Sciatic nerve (tissue), 2 donors: ENCODE results near the gene NATD1. TPM values are rescaled to one million over a fixed set of nuclear protein-coding genes. Genes with fewer than 3 reads are reported as not detected.
"Not testable (repeated sequence)": the region's sequence is repeated elsewhere in the genome, so short reads cannot be mapped to it uniquely, and the experiment has no call there.

Experiments
- ATAC-seq: fragments of 200-7000 bp; cut with Tn5 transposase; one replicate; pipeline ENCODE4 v1.9.1; 2020; ENCODE audit warnings: mild to moderate bottlenecking, moderate library complexity
- DNase-seq: peaks from one replicate; pipeline ENCODE4 v3.0.0-alpha.2; 2020; ENCODE audit warnings: low spot score
- intact Hi-C: fragments of 100-400 bp; cut with DNase I; formaldehyde crosslinking; loops from one replicate; pipeline ENCODE4 v1.14.2; 2022
- total RNA-seq: library from RNA; stranded (reverse); fragmentation: NEBNext Ultra II Directional; extraction: Animal tissue kit (Norgen Biotek cat#: 25700); gene quantifications from one replicate; pipeline ENCODE4 v1.2.1, GENCODE V29; 2021
- donor health status: DM: no; HTN: no; CAD: no.
- donor health status: DM: no; HTN: no; CAD: no.

The NATD1 gene
- total RNA-seq, 1 donor from 2014 or later: 9.3 TPM

DNA sequence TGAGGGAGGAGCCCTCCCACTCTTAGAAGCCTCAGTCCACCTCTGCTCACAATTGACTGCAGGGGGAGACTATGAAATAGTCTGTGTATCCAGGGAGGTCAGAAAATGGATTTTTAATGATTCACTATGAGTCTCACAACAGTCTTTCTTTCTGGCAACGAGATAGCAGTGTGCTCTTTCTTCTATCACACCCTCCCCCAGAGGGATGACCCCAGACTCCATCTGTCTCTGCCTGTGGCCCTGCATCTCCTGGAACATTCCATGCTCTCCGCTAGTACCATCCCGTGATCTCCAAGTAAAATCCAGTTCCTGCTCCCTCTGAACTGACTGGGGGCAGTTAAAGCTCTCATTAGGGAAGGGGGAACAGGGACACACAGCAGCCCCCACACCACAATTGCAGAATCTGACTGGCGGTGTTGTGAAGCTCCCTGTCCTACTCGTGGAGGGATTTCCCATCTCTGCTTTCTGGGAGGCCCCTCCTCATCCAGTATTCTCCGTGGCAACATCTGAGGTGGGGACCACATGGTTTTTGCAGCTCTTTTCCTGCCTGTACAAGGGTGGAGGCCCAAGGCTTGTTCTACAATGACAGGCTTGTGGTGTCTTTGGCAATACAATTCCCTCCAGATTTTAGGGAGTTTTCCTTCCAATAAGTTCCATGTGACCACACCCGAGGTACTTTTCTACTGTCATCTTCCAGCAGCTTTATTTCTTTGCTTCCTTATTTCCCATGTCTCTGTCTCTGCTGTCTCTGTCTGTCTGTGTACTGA lies 19.4 kb downstream of the NATD1 start:
- ATAC-seq (peak; percentile 80), DNase-seq (no peak)
- intact Hi-C loops: no loop called here

DNA sequence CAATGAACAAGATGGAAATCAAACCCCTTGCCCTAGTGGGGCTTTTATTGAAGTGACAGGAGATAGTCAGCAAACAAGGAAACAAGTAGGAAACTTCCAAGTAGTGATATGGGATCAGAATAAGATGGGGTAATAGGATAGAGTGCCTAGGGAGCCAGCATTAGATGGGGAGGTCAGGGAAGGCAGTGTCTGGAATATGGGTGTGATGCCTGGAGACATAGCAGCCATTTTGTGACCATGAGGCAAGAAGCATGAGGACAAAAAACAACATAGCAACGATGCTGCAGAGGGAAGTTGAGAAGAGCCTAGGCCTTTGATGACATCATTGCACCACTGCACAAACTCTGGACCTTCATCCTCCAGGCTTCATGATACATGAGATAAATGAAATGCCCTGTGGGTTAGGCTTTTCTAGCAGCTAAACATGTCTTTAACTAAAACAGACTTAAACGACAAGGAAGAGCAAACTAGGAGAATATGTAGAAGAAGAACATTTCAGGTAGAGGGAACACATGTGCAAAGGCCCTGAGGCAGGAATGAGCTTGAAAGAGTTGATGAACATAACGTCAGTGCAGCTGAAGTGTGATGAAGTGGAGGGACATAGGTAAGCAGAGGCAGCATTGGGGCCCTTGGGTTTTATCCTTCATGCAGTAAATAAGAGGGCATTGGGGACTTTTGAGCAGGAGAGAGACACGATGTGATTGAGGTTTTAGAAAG lies 21.0 kb downstream of the NATD1 start:
- DNase-seq: no peak
- intact Hi-C loops: no loop called here
- no peak for ATAC-seq

DNA sequence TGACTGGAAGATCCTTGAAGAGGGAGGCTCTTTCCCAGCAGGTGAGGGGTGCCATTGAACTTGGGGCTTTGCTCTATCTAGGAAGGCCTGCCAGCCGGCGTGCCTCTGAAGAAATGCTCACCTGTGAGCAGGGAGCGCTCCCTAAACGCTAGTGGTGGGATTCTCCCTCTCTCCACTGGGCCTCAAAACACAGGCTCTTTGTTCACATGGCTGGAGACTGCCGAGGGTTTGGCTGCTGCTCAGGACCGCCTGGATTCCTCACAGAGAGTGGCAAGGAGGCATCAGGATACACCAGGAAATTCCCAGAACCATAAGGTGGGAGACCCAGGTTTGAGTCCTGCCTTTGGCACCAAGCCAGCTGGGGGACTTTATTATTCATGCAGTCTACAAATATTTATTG lies 21.7 kb downstream of the NATD1 start:
- intact Hi-C loops: no loop called here
- no peak for ATAC-seq
- DNase-seq: no peak

DNA sequence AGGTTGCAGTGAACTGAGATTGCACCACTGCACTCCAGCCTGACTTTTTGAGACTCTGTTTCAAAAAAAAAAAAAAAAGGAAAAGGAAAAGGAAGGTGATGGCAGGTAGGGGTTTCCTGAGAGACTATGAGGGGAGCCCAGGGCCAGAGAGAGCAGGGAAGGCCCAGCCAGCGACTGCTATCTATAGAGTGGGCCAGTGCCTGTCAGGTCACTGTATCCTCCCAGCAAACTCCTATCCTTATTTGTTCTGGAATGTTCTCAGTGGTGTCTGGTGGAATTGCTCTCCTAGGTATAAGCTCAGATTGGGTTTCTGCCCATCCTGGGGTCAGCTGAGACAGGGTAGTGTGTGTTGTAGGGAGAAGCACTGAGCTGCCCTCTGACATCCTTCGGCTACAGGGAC lies 24.4 kb downstream of the NATD1 start:
- no peak for ATAC-seq
- no peak for DNase-seq
- intact Hi-C loops: no loop called here

DNA sequence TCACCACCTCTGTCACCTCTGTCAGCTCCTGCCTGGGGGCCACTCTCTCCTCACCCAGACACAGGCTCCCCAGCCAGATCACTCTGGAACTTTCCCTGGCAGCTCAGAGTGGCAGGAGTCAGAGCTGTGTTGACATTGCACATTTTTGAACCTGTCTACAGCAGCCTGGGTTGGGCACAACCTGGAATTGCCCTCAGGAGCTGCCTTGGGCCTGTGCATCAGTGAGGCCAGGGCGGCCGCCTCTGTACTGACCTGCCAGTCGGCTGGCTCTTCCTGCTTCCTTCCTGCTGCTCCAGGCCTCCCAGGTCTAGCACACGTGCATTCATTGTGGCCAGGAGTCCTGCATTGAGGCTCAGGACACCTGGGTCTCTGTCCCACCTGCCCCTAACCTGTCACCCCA lies 25.1 kb downstream of the NATD1 start:
- DNase-seq: no peak
- intact Hi-C loops: no loop called here
- ATAC-seq: no peak

DNA sequence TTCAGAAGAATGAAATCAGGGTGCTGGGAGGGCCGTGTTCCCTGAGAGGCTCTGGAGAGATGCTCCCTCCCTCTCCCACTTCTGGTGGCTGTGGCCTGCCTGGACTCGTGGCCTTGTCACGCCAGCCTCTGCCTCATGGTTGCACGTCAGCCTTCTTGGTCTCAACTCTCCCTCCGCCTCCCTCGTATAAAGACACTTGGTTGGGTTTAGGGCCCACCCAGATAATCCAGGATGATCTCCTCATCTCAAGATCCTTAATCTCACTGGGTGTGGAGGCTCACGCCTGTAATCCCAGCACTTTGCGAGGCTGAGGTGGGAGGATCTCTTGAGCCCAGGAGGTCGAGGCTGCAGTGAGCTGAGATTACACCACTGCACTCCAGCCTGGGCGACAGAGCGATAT lies 25.9 kb downstream of the NATD1 start:
- intact Hi-C loops, DNase-seq, ATAC-seq: not testable (repeated sequence)

DNA sequence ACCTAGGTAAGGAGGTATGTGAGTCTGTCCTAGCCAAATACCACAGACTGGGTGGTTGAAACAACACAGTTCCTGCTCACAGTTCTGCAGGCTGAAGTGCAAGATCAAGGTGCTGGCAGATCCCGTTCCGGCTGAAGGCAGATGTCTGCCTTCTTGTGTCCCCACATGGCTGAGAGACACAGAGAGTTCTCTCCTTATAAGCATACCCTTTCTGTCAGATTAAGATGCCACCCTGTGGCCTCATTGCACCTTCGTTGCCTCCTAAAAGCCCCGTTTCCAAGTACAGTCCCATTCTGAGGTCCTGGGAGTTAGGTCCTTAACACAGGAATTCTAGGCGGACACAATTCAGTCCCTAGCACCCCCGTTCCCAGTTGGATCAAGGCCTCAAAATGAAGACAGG lies 30.1 kb downstream of the NATD1 start:
- intact Hi-C loops: no loop called here
- no peak for ATAC-seq
- DNase-seq: no peak

DNA sequence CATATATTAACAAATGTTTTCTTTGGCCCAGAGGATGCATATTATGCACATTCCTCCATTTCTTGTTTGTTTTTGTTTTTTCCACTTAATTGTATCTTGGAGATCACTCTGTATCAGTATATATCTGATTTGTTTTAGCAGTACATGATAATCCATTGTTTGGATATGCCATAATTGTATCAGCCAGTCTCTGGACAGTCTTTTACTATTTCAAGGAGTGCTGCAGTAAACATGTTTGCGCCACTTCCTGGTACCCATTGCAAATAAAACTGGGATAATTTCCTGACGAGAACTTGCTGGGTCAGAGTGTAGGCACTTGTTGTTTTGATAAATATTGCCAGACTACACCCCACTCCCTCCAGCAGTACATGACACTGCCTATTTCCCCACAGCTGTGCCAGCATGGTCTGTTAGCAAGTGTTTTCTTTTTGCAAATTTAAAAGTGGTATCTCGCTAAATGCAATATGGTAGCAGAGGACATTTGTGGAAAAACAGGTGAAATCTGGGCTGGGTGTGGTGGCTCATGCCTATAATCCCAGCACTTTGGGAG lies 34.3 kb downstream of the NATD1 start:
- intact Hi-C loops: loop anchor here (10.0 kb wide), 2 partner anchors 56 to 94 kb away; partner anchors contain the start of gene DHRS7B
- ATAC-seq (no peak), DNase-seq (no peak)

DNA sequence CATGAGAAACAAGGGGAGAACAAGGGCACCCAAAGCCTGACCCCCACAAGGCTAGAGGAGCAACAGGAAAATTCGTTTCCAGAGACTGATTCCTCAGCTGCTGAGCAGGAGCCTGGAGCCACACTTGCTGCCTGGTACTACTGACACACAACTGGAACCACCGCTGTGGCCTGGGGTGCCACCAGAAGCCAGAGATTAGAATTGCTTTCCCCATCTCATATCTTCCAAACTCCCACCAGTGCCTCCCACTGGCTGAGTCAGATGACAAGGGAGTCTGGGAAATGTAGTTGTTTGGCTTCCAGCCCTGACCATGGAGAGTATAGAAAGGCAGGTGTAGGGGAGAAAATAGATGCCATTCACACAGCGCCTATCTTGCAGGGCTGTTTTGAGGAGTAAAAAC lies 35.1 kb downstream of the NATD1 start:
- intact Hi-C loops: loop anchor here (10.0 kb wide), 2 partner anchors 57 to 93 kb away; partner anchors contain the start of gene DHRS7B
- DNase-seq (no peak), ATAC-seq (no peak)

DNA sequence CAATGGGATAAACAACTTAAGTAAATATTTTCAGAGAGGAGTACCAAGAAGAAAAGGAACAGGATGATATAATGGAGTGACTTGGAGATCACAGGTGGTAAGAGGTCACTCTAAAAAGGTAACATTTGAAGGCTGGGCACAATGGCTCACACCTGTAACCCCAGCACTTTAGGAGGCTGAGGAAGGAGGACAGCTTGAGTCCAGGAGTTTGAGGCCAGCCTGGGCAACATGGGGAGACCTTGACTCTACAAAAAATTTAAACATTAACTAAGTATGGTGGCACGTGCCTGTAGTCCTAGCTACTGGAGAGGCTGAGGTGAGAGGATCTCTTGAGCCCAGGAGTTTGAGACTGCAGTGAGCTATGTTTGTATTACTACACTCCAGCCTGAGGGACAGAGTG lies 35.9 kb downstream of the NATD1 start:
- intact Hi-C loops: loop anchor here (10.0 kb wide), 2 partner anchors 57 to 93 kb away; partner anchors contain the start of gene DHRS7B

DNA sequence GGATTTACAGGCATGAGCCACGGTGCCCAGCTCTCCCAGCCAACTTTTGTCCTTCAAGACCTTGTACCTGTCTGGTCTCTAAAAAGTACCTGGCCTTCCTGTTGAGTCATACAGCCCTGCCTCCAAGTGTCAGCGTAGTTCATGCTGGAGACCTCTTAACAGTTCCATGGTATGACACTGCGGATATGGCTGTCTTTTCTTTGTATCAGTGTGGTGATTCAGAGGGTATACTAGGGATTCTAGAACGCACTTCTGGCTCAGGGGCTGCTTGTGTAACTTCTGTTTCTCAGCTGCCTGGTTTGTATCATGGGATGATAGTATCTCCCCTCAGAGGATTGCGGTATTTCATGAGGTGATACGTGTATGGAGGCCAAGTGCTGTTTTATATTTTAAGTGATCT lies 37.3 kb downstream of the NATD1 start:
- intact Hi-C loops: loop anchor here (10.0 kb wide), 2 partner anchors 59 to 91 kb away; partner anchors contain the start of gene DHRS7B
- ATAC-seq (no peak), DNase-seq (no peak)

More for the DNA sequence above, 35.9 kb downstream of the NATD1 start:
- DNase-seq (no peak), ATAC-seq (no peak)

DNA sequence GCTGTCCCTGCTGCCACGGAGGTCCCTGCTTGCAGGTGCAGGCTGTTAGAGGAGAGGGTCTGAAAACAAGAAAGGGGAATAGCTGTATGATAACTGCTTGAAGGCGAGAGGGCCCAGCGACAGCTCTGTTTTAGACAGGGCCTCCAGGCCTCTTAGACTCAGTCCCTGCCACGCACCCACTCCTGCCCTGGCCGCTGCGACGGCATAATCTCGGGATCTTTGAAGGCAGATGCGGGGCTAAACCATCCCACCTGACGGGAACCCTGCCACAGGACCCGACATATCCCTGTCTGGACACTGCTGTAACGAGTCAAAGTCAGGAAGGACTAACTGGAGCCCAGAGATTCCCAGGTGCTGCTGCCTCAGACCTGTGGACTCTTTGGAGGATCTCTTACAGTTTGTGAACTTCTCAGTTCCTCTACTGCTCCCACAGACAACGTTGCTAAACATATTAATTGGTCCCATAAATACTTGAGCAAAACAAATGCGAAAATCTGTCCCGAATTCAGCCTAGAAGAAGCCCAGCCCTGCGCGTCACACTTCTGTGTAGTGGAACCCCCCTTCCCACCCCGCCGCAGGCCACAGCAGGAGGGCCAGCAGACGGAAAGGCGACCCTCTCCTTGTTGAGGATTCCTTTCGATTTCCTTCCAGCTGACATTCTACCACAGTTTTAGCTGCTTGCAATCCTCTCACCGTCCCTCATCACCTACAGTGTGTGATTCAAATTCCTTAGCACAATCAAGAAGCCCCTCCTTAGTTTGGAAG lies 38.3 kb downstream of the NATD1 start:
- intact Hi-C loops: loop anchor here (10.0 kb wide), 2 partner anchors 60 to 90 kb away; partner anchors contain the start of gene DHRS7B

DNA sequence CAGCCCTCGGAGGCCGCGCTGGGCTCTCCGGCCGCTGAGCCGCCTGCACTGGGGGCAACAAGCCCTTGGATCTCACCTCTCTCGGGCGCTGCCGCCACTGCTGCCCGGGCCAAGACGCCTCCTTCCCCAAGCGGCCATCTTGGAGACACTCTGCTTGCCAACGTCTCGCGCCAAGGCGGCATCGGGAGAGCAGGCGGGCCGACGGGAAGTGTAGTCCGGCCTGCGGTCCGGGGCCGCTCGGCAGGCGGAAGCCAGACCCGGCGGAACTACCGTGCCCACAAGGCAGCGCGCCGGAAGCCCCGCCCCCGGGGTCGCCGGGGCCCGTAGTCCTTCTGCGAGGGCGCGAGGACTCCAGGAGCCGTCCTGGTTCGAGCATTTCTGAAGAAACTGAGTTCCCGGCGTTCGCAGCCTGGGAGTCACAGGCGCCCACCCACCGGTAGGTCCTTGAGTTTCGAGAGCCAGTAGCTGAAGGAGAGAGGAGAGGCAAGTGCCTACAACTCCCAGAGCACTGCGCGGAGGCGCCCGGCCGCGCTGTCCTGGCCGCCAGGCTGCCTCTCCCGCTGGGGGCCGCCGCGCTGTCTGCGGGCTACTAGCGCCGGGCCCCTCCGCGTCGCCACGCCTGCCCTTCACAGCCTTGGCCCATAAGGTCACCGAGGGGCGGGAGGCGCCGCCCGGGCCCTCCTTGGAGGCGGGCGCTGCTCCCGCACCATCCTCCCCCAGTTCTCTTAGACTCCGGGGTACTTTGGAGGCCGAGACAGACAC lies 39.0 kb downstream of the NATD1 start, which contains the start of gene TMEM11:
Gene TMEM11, minus strand, starts transcription at position 147 of the 762 bp plus-strand sequence. Its CDS starts 9 bp downstream, at position 138.
- intact Hi-C loops: loop anchor here (10.0 kb wide), 2 partner anchors 61 to 89 kb away; partner anchors contain the start of gene DHRS7B
- ATAC-seq: peak; percentile 99

More for the DNA sequence above, 38.3 kb downstream of the NATD1 start:
- ATAC-seq (peak; percentile 3), DNase-seq (peak; percentile 65)

DNA sequence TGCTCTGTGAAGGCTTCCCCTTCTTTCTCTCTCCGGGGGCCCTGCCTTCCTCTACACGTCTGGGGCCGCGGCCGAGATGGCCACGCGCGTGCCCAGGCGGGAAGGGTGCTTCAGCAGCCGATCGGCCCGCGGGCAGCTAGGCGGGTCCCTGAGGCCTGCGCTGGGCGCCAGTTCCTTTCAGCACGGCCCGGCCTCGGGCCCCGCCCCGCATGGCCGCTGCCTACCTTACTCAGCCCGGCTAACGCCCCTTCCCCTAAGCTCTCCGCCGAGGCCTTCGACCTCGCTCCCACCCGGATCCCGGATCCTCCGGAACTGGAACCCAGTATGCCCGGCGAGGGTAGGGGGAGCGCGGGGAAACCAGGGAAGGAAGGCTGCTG lies 39.6 kb downstream of the NATD1 start:
- no peak for DNase-seq
- peak; percentile 25 for ATAC-seq
- intact Hi-C loops: loop anchor here (10.0 kb wide), 2 partner anchors 61 to 89 kb away; partner anchors contain the start of gene DHRS7B

More for the DNA sequence above, 39.0 kb downstream of the NATD1 start, which contains the start of gene TMEM11:
- peak; percentile 97 for DNase-seq

DNA sequence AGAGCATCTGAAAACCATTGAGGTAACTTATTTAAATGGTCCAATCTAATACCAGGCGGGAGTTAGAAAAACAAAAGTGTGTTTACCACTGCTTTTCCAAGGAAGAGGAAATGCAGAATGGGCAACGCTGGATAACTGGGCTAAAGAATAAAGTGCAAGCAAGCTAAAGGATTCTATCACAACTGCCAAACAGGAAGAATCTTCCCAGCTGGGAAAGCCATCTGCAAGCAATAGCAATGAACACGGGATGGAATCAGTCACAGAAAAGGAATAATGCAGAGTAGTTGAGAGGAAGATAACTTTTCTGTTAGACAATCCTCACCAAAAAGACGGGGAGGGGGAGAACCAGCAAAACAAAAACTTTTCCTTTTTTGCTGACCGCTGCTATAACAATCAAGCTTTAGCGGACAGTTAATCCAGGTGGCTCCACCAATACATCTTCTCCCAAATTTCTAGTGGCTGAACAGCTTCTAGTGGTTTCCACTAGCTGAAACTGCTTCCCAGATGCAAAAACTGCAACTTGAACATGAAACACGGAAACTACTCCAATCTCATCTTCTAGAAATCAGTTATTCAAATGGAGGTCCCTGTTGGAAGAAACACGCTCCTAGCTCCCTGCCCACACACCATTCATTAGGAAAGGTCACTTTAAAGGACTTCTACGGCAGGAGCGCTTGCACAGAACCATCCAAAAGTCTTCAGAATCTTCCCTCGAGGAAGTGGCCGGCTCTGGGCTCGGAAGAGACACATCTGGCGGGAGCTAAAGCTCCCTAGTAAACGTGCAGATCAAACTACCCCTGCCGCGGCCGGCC lies 40.2 kb downstream of the NATD1 start:
- DNase-seq (no peak), ATAC-seq (no peak)
- intact Hi-C loops: loop anchor here (10.0 kb wide), 2 partner anchors 62 to 88 kb away; partner anchors contain the start of gene DHRS7B

DNA sequence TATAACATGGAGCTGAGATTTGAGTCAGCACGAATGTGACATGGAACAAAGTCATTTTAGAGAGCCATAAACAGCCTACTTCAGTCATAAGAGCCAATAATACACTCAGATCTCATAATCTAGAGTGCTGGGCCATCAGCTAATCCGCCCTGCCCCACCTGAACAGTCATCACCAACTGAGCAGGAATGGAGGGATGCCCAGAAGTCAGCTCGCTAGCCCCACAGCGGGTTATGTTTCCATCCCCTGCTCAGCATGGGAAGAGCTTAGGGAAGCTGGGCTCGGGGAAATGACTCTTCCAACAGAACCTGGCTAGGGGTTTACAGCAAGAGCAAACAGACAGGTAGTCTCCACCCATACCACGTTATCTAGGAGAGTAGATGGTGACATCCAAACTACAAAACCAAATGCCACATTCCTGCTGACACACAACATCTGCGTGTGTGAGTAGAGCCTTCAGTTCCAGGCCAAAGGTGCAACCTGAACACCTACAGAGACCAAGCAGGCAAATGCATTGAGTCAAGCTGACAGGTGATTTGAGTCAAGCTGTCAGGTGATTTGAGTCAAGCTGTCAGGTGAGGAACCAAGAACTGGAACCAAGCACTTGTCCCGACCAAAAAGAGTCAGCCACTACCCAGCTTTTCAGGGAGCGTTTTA lies 41.3 kb downstream of the NATD1 start:
- DNase-seq (no peak), ATAC-seq (no peak)
- intact Hi-C loops: loop anchor here (10.0 kb wide), 2 partner anchors 63 to 87 kb away; partner anchors contain the start of gene DHRS7B
